WTC11 (cell line): ENCODE results near the gene IL10RB. TPM values are rescaled to one million over a fixed set of nuclear protein-coding genes. Genes with fewer than 3 reads are reported as not detected.

ENCODE experiments used
- ATAC-seq: fragments of 200-7000 bp; cut with Tn5 transposase; 2 replicates; pipeline ENCODE4 v1.10.0; 2021; ENCODE audit warnings: mild to moderate bottlenecking, moderate library complexity
- CTCF ChIA-PET: fragments of 300-600 bp; sonication (Branson Sonifier 250); formaldehyde crosslinking; loops from one replicate; lab custom pipeline; 2021; ENCODE audit warnings: antibody characterized with exemption; lab: Charles Lee
- POLR2A ChIA-PET: fragments of 350-600 bp; sonication (Branson Sonifier 250); formaldehyde crosslinking; loops from one replicate; lab custom pipeline; 2021; ENCODE audit warnings: antibody characterized with exemption; lab: Charles Lee
- DNase-seq: peaks from one replicate; pipeline ENCODE4 v3.0.0; 2021; ENCODE audit warnings: low spot score
- H3K27ac Mint-ChIP-seq: 2 replicates; pipeline ENCODE4 v1.8.0; 2021; ENCODE audit warnings: mixed read lengths
- H3K27me3 Mint-ChIP-seq: 2 replicates; pipeline ENCODE4 v1.8.0; 2021; ENCODE audit warnings: low read depth, mild to moderate bottlenecking, moderate library complexity, mixed read lengths
- H3K36me3 Mint-ChIP-seq: 2 replicates; pipeline ENCODE4 v1.8.0; 2021; ENCODE audit warnings: mixed read lengths
- H3K4me1 Mint-ChIP-seq: 2 replicates; pipeline ENCODE4 v1.8.0; 2022; ENCODE audit warnings: mixed read lengths
- H3K4me3 Mint-ChIP-seq: 2 replicates; pipeline ENCODE4 v1.8.0; 2021; ENCODE audit warnings: mild to moderate bottlenecking, moderate library complexity, mixed read lengths
- H3K9me3 Mint-ChIP-seq: 2 replicates; pipeline ENCODE4 v1.8.0; 2021; ENCODE audit warnings: mixed read lengths
- AR ChIP-seq: fragments of 250-450 bp; sonication (Bioruptor Pico); IDR thresholded peaks from 2 replicates; pipeline ENCODE4 v1.9.0; 2021; ENCODE audit warnings: mild to moderate bottlenecking
- E2F1 ChIP-seq: sonication (generic); formaldehyde crosslinking; IDR thresholded peaks from 2 replicates; pipeline ENCODE4 v1.8.0; 2022; ENCODE audit warnings: mild to moderate bottlenecking, missing genetic modification reagents
- FOXP4 ChIP-seq: sonication (generic); formaldehyde crosslinking; IDR thresholded peaks from 2 replicates; pipeline ENCODE4 v1.8.0; 2022; ENCODE audit warnings: mild to moderate bottlenecking, missing genetic modification reagents
- GRHL2 ChIP-seq: fragments of 250-450 bp; sonication (Bioruptor Pico); IDR thresholded peaks from 2 replicates; pipeline ENCODE4 v1.8.0; 2022; ENCODE audit warnings: mild to moderate bottlenecking, moderate library complexity; ENCODE audit not compliant: insufficient replicate concordance, severe bottlenecking
- HMGA2 ChIP-seq: fragments of 250-450 bp; sonication (Bioruptor Pico); IDR thresholded peaks from 2 replicates; pipeline ENCODE4 v1.4.0; 2021; ENCODE audit warnings: mild to moderate bottlenecking, moderate library complexity
- HMGXB4 ChIP-seq: sonication (generic); formaldehyde crosslinking; IDR thresholded peaks from 2 replicates; pipeline ENCODE4 v1.8.1; 2023; ENCODE audit warnings: mild to moderate bottlenecking, moderate library complexity, missing genetic modification reagents
- JAZF1 ChIP-seq: fragments of 250-450 bp; sonication (Bioruptor Pico); IDR thresholded peaks from 2 replicates; pipeline ENCODE4 v1.9.0; 2021; ENCODE audit warnings: moderate library complexity, mild to moderate bottlenecking, inconsistent platforms
- JUN ChIP-seq: sonication (generic); formaldehyde crosslinking; IDR thresholded peaks from 2 replicates; pipeline ENCODE4 v1.8.0; 2023; ENCODE audit warnings: mild to moderate bottlenecking, missing genetic modification reagents
- NFE2L1 ChIP-seq: sonication (generic); formaldehyde crosslinking; IDR thresholded peaks from 2 replicates; pipeline ENCODE4 v1.8.1; 2023; ENCODE audit warnings: missing genetic modification reagents
- NFYB ChIP-seq: sonication (generic); formaldehyde crosslinking; conservative IDR thresholded peaks from 2 replicates; pipeline ENCODE4 v1.8.0; 2022; ENCODE audit warnings: low read depth, missing genetic modification reagents
- NR3C1 ChIP-seq: sonication (generic); formaldehyde crosslinking; conservative IDR thresholded peaks from 2 replicates; pipeline ENCODE4 v1.8.1; 2023; ENCODE audit warnings: low read depth, mild to moderate bottlenecking, missing genetic modification reagents
- PRRX2 ChIP-seq: fragments of 250-450 bp; sonication (Bioruptor Pico); IDR thresholded peaks from 2 replicates; pipeline ENCODE4 v1.8.0; 2021; ENCODE audit warnings: mild to moderate bottlenecking
- SOX15 ChIP-seq: fragments of 250-450 bp; sonication (Bioruptor Pico); IDR thresholded peaks from 2 replicates; pipeline ENCODE4 v1.9.0; 2021; ENCODE audit warnings: mild to moderate bottlenecking
- TEAD4 ChIP-seq: sonication (generic); formaldehyde crosslinking; IDR thresholded peaks from 2 replicates; pipeline ENCODE4 v1.8.0; 2022; ENCODE audit warnings: mild to moderate bottlenecking, missing genetic modification reagents
- ZNF219 ChIP-seq: sonication (generic); formaldehyde crosslinking; IDR thresholded peaks from 2 replicates; pipeline ENCODE4 v1.8.0; 2023; ENCODE audit warnings: missing genetic modification reagents, mild to moderate bottlenecking, borderline replicate concordance
- ZNF281 ChIP-seq: sonication (generic); formaldehyde crosslinking; IDR thresholded peaks from 2 replicates; pipeline ENCODE4 v1.8.0; 2023; ENCODE audit warnings: mild to moderate bottlenecking, missing genetic modification reagents
- ZNF423 ChIP-seq: fragments of 250-450 bp; sonication (Bioruptor Pico); IDR thresholded peaks from 2 replicates; pipeline ENCODE4 v2.1.2; 2022; ENCODE audit warnings: mild to moderate bottlenecking, moderate library complexity
- ZNF425 ChIP-seq: fragments of 250-450 bp; sonication (Bioruptor Pico); conservative IDR thresholded peaks from 2 replicates; pipeline ENCODE4 v1.9.0; 2021; ENCODE audit warnings: mild to moderate bottlenecking
- ZNF512 ChIP-seq: sonication (generic); formaldehyde crosslinking; IDR thresholded peaks from 2 replicates; pipeline ENCODE4 v1.8.1; 2022; ENCODE audit warnings: missing genetic modification reagents, borderline replicate concordance
- ZNF671 ChIP-seq: fragments of 250-450 bp; sonication (Bioruptor Pico); IDR thresholded peaks from 2 replicates; pipeline ENCODE4 v1.8.0; 2021; ENCODE audit warnings: mild to moderate bottlenecking
- total RNA-seq: library from RNA; stranded (reverse); gene quantifications from 3 replicates; pipeline ENCODE4 v1.2.3, GENCODE V29; 2021

The IL10RB gene
- total RNA-seq, 1 experiment from 2014 or later, result 3.7 TPM

- Mint-ChIP-seq H3K27me3 (no peaks in the 10 kb centered on the region), H3K4me3 (no peak overlapping the region), H3K27ac (no peak overlapping the region), H3K36me3 (no peaks in the 10 kb centered on the region), H3K9me3 (no peaks in the 10 kb centered on the region), H3K4me1 (no peaks in the 10 kb centered on the region)
- no peak for ATAC-seq
- ChIA-PET POLR2A (no interaction called here), CTCF (interaction anchor here (0.9 to 1.0 kb wide), 2 partner anchors 93 to 153 kb away, joined by 3 read pairs; no protein-coding TSS in a partner anchor)
- TF ChIP-seq ZNF425 (CRISPR knock-in tag), result no peak
- no peak for DNase-seq
These were observed 26.6 kb downstream of the IL10RB start for GRCh38 chr21:33292724-33293123.

- ATAC-seq (no peak), DNase-seq (no peak)
- Mint-ChIP-seq H3K27ac (no peak overlapping the region), H3K4me1 (no peaks in the 10 kb centered on the region), H3K4me3 (no peak overlapping the region), H3K36me3 (no peaks in the 10 kb centered on the region), H3K27me3 (no peaks in the 10 kb centered on the region), H3K9me3 (no peaks in the 10 kb centered on the region)
- CTCF ChIA-PET, result no interaction called here
- POLR2A ChIA-PET, result no interaction called here
- TF ChIP-seq ZNF671, result no peak
- TF ChIP-seq HMGA2 (CRISPR knock-in tag), result no peak
- TF ChIP-seq E2F1 (CRISPR knock-in tag), result no peak
- TF ChIP-seq PRRX2 (CRISPR knock-in tag), result no peak
- no peak for TF ChIP-seq NR3C1 (CRISPR knock-in tag)
- no peak for TF ChIP-seq FOXP4 (CRISPR knock-in tag)
- no peak for TF ChIP-seq ZNF512 (CRISPR knock-in tag)
- TF ChIP-seq ZNF219 (CRISPR knock-in tag), result no peak
- no peak for TF ChIP-seq ZNF423 (CRISPR knock-in tag)
- TF ChIP-seq AR (CRISPR knock-in tag), result no peak
- TF ChIP-seq GRHL2 (CRISPR knock-in tag), result no peak
- TF ChIP-seq TEAD4 (CRISPR knock-in tag), result no peak
- TF ChIP-seq JUN (CRISPR knock-in tag), result no peak
- TF ChIP-seq NFE2L1, result no peak
- no peak for TF ChIP-seq ZNF281 (CRISPR knock-in tag)
- TF ChIP-seq JAZF1 (CRISPR knock-in tag), result no peak
- TF ChIP-seq SOX15 (CRISPR knock-in tag), result no peak
- TF ChIP-seq HMGXB4 (CRISPR knock-in tag), result no peak
- TF ChIP-seq NFYB (CRISPR knock-in tag), result no peak
These were observed 27.0 kb downstream of the IL10RB start for GRCh38 chr21:33293136-33293535.
